GM12878 (cell line): Measurements from ENCODE around the gene PDPK1. TPM values are rescaled to one million over a fixed set of nuclear protein-coding genes. Genes with fewer than 3 reads are reported as not detected.

Experiments used
- ATAC-seq: fragments of 200-7000 bp; cut with Tn5 transposase; 3 replicates; pipeline ENCODE4 v1.9.1; 2020; ENCODE audit warnings: mild to moderate bottlenecking, moderate library complexity
- BruUV-seq: library from RNA; stranded (reverse); fragments of 400-500 nt; replicated peaks from 2 replicates; lab custom pipeline; 2021; lab: Mats Ljungman, UMichigan
- CTCF ChIA-PET: fragments of 300-600 bp; sonication (Branson Sonifier 250); formaldehyde crosslinking; extraction: SDS; loops from one replicate; lab custom pipeline; 2021; ENCODE audit warnings: inconsistent platforms; lab: Yijun Ruan, JAX
- POLR2A ChIA-PET: fragments of 350-600 bp; formaldehyde crosslinking; extraction: SDS; loops from one replicate; lab custom pipeline; 2021; ENCODE audit warnings: inconsistent platforms; lab: Charles Lee
- RAD21 ChIA-PET: fragments of 300-600 bp; sonication (Branson Sonifier 250); formaldehyde crosslinking; loops from one replicate; lab custom pipeline; 2023; ENCODE audit warnings: antibody characterized with exemption; ENCODE audit not compliant: unreplicated experiment; lab: Charles Lee
- SMC1A ChIA-PET: fragments of 300-600 bp; sonication (Branson Sonifier 250); formaldehyde crosslinking; loops from one replicate; lab custom pipeline; 2023; ENCODE audit not compliant: unreplicated experiment, uncharacterized antibody; lab: Charles Lee
- DNase-seq: peaks from one replicate; pipeline ENCODE4 v3.0.0-alpha.2; 2011; ENCODE audit warnings: low read depth, low spot score
- FAIRE-seq: peaks from 3 replicates; lab custom pipeline; 2011; peaks lifted over from hg19 to GRCh38; lab: Jason Lieb, UNC
- H2AFZ ChIP-seq: 2 replicates; pipeline ENCODE4 v1.6.0; 2011; ENCODE audit warnings: low read depth, low read length, control low read depth; ENCODE audit not compliant: control insufficient read depth
- H3K27ac ChIP-seq: 2 replicates; pipeline ENCODE4 v1.5.1; 2011; ENCODE audit warnings: control low read depth; ENCODE audit not compliant: control insufficient read depth, insufficient read depth
- H3K27me3 ChIP-seq, 2 experiments: replicated peaks in 1 of 2; 2 replicates each; pipeline versions ENCODE4 v1.6.0 to v1.6.1; 2011; ENCODE audit warnings: low read length in 1 of 2; ENCODE audit not compliant: control insufficient read depth in 2 of 2, insufficient read depth in 2 of 2
- H3K36me3 ChIP-seq, 2 experiments: 2 replicates each; pipeline ENCODE4 v1.5.1; 2011; ENCODE audit warnings: low read length in 1 of 2; ENCODE audit not compliant: control insufficient read depth in 2 of 2, insufficient read depth in 2 of 2
- H3K4me1 ChIP-seq: 2 replicates; pipeline ENCODE4 v1.6.1; 2011; ENCODE audit warnings: mild to moderate bottlenecking, low read length, moderate library complexity, mixed read lengths; ENCODE audit not compliant: control insufficient read depth, insufficient read depth
- H3K4me2 ChIP-seq: 2 replicates; pipeline ENCODE4 v1.6.0; 2011; ENCODE audit warnings: control low read depth; ENCODE audit not compliant: control insufficient read depth, insufficient read depth
- H3K4me3 ChIP-seq: fragments of 200-600 bp; sonication (generic); 2 replicates; pipeline ENCODE4 v1.5.1; 2016
- H3K79me2 ChIP-seq: 2 replicates; pipeline ENCODE4 v1.6.0; 2011; ENCODE audit warnings: low read length; ENCODE audit not compliant: control insufficient read depth, insufficient read depth
- H3K9ac ChIP-seq: 2 replicates; pipeline ENCODE4 v1.8.0; 2011; ENCODE audit warnings: low read length, control low read depth, mixed read lengths; ENCODE audit not compliant: control insufficient read depth, insufficient read depth
- H3K9me3 ChIP-seq: replicated peaks from 3 replicates; pipeline ENCODE4 v1.5.1; 2011; ENCODE audit warnings: mild to moderate bottlenecking, low read length; ENCODE audit not compliant: control insufficient read depth, insufficient read depth
- H4K20me1 ChIP-seq: 2 replicates; pipeline ENCODE4 v1.6.0; 2011; ENCODE audit not compliant: control insufficient read depth, insufficient read depth
- GATAD2B ChIP-seq: fragments of 450-650 bp; conservative IDR thresholded peaks from 2 replicates; pipeline ENCODE4 v1.6.1; 2017; ENCODE audit warnings: low read depth, mild to moderate bottlenecking, moderate library complexity
- HCFC1 ChIP-seq: fragments of 150-350 bp; IDR thresholded peaks from 2 replicates; pipeline ENCODE4 v1.6.1; 2014; ENCODE audit warnings: low read length
- MLLT1 ChIP-seq: fragments of 450-650 bp; IDR thresholded peaks from 2 replicates; pipeline ENCODE4 v1.6.1; 2016; ENCODE audit warnings: mild to moderate bottlenecking
- NRF1 ChIP-seq: conservative IDR thresholded peaks from 2 replicates; pipeline ENCODE4 v1.6.1; 2011; ENCODE audit warnings: mild to moderate bottlenecking, low read depth, low read length, improper control_type of control experiment
- RELA ChIP-seq: fragments of 450-650 bp; IDR thresholded peaks from 2 replicates; pipeline ENCODE4 v1.8.0; 2014; ENCODE audit warnings: borderline replicate concordance; ENCODE audit not compliant: partially characterized antibody
- SMC3 ChIP-seq: IDR thresholded peaks from 2 replicates; pipeline ENCODE4 v1.6.1; 2011; ENCODE audit warnings: low read length, improper control_type of control experiment, borderline replicate concordance
- SREBF1 ChIP-seq: IDR thresholded peaks from 2 replicates; pipeline ENCODE4 v1.6.1; 2012; ENCODE audit warnings: mild to moderate bottlenecking, low read length
- USF1 ChIP-seq: IDR thresholded peaks from 2 replicates; pipeline ENCODE4 v1.6.1; 2011; ENCODE audit warnings: borderline replicate concordance, low read depth, mild to moderate bottlenecking, moderate library complexity, mixed read lengths, low read length; ENCODE audit not compliant: insufficient read depth; ENCODE audit errors: extremely low read length
- YY1 ChIP-seq: IDR thresholded peaks from 2 replicates; pipeline ENCODE4 v1.6.1; 2011; ENCODE audit warnings: low read depth, mild to moderate bottlenecking, low read length
- WGBS: methylation state at CpG from one replicate; pipeline ENCODE4 v1.1.6; 2016; ENCODE audit warnings: low lambda C conversion rate; ENCODE audit not compliant: insufficient replicate concordance, insufficient coverage; ENCODE audit errors: missing lambda C conversion rate; 5-methylcytosine and 5-hydroxymethylcytosine counted together
- in situ Hi-C: fragments of 300-500 bp; cut with MboI; formaldehyde crosslinking; loops from 9 replicates; pipeline ENCODE4 v1.14.3; 2018; ENCODE audit warnings: mixed read lengths
- intact Hi-C: fragments of 100-400 bp; cut with micrococcal nuclease; formaldehyde crosslinking; loops from one replicate; pipeline ENCODE4 v1.14.2; 2022; ENCODE audit not compliant: unreplicated experiment
- polyA plus RNA-seq, 11 experiments: library from polyadenylated mRNA; depleted of rRNA in 4 of 11; unstranded in 6 of 11; stranded (reverse) in 5 of 11; fragments of >200 nt; fragmentation: Nextera tagmentation in 4 of 11; fragmentation: Illumina TruSeq in 1 of 11; extraction: Ambion mirVana in 4 of 11; extraction: Trizol in 1 of 11; gene quantifications; 1 replicate in 1 of 11; 2 replicates in 10 of 11; pipeline versions ENCODE4 v1.2.1 to v1.2.3, GENCODE V29; 2011 to 2016; ENCODE audit warnings: inconsistent platforms in 2 of 11, missing spikeins in 2 of 11, low read depth in 1 of 11
- total RNA-seq, 4 experiments: library from RNA; depleted of rRNA in 3 of 4; stranded (reverse); fragments of >200 nt in 3 of 4; fragmentation: Illumina TruSeq in 1 of 4; extraction: Trizol in 1 of 4; gene quantifications; 2 replicates each; pipeline versions ENCODE4 v1.2.1 to v1.2.3, GENCODE V29; 2013 to 2021

PDPK1 gene
- total and polyA plus RNA-seq, 10 of the 15 experiments (the other 5 are each of a cell fraction or from before 2014, with no cell fraction given): 3.9 to 41.3 (median 25.5) TPM

GRCh38 chr16:2514333-2515179 lies 23.3 kb upstream of the PDPK1 start:
- no peak for DNase-seq
- intact Hi-C loops: no loop called here

More at GRCh38 chr16:2514333-2515179, 23.3 kb upstream of the PDPK1 start:
- peak overlapping the region; percentile 64 for H3K4me2 ChIP-seq
- in situ Hi-C loops: no loop called here
- no peak overlapping the region for H2AFZ ChIP-seq
- H3K9me3 ChIP-seq: no peaks in the 10 kb centered on the region
- peaks cover 6% of the 10 kb centered on the region; the same call in 1 of the 2 replicates for H4K20me1 ChIP-seq
- H3K4me1 ChIP-seq: peaks cover 24% of the 10 kb centered on the region
- SMC1A ChIA-PET: no interaction called here
- peaks cover 6 to 13% of the 10 kb centered on the region in 2 experiments; a peak in 3 of 4 replicates for H3K36me3 ChIP-seq
- CTCF ChIA-PET: no interaction called here
- ATAC-seq (peak; percentile 9), FAIRE-seq (no peak)
- peaks cover 56% of the 10 kb centered on the region for H3K79me2 ChIP-seq
- peak overlapping the region; percentile 84 for H3K27ac ChIP-seq
- POLR2A ChIA-PET: interaction anchor here (0.5 to 2.4 kb wide), 6 partner anchors 7 to 359 kb away, joined by 3 to 8 read pairs (median 4); partner anchors contain the start of genes CCNF, PDPK1 and TRAF7
- TF ChIP-seq SMC3 (no peak), MLLT1 (0 out of 2 replicates have a peak, but pooled peaks have one; percentile 39), NRF1 (no peak), SREBF1 (no peak), HCFC1 (no peak), GATAD2B (no peak), USF1 (peak; percentile 33), RELA (no peak), YY1 (no peak)
- no peaks in the 10 kb centered on the region for H3K27me3 ChIP-seq
- H3K9ac ChIP-seq: peak overlapping the region; percentile 93
- BruUV-seq: TSS peak; percentile 65
- RAD21 ChIA-PET: interaction anchor here (0.6 kb wide), 1 partner anchor 46 kb away, joined by 3 read pairs; no protein-coding TSS in a partner anchor
- peak overlapping the region; percentile 75 for H3K4me3 ChIP-seq
- WGBS: under 1% methylated on average over 26 of the region's 63 CpGs
